ENCODE data around the gene GFOD1.

DNA sequence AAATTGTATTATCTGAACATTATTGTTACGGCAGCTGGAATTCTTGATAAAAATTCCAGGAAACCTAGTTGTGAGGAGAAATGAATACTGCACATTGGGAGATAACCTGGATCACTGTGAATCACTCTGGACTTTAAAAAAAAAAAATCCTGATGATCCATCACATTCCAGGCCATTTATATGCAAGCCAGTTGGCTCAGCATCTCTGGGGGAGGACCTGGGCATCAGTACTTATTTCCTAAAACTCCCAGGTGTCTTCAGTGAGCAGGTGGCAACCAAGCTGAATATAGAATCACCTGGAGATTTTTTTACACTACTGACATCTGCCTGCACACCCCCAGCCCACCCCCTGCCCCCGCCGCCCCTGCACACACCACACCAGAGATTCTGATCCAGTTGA, 47.9 kb upstream of the GFOD1 start:
- no peak for TF ChIP-seq POLR2A (IDR thresholded peaks at IDR 0.05)
- TF ChIP-seq, protein P1, sequence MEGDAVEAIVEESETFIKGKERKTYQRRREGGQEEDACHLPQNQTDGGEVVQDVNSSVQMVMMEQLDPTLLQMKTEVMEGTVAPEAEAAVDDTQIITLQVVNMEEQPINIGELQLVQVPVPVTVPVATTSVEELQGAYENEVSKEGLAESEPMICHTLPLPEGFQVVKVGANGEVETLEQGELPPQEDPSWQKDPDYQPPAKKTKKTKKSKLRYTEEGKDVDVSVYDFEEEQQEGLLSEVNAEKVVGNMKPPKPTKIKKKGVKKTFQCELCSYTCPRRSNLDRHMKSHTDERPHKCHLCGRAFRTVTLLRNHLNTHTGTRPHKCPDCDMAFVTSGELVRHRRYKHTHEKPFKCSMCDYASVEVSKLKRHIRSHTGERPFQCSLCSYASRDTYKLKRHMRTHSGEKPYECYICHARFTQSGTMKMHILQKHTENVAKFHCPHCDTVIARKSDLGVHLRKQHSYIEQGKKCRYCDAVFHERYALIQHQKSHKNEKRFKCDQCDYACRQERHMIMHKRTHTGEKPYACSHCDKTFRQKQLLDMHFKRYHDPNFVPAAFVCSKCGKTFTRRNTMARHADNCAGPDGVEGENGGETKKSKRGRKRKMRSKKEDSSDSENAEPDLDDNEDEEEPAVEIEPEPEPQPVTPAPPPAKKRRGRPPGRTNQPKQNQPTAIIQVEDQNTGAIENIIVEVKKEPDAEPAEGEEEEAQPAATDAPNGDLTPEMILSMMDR (IDR thresholded peaks at IDR 0.05): no peak
- no peak for TF ChIP-seq POLR2AphosphoS5 (IDR thresholded peaks at IDR 0.05)
